IgD-negative memory B cell (primary cell): Measurements from ENCODE around the gene TIMELESS. TPM values are rescaled to one million over a fixed set of nuclear protein-coding genes. Genes with fewer than 3 reads are reported as not detected.

Experiments
- H3K27ac Mint-ChIP-seq, 3 donors: one replicate each; pipeline ENCODE4 v1.8.0; 2020 to 2022; ENCODE audit warnings: mild to moderate bottlenecking in 3 of 3, mixed read lengths in 3 of 3, moderate library complexity in 1 of 3
- H3K27me3 Mint-ChIP-seq: one replicate; pipeline ENCODE4 v1.8.0; 2021; ENCODE audit warnings: mixed read lengths
- H3K36me3 Mint-ChIP-seq: one replicate; pipeline ENCODE4 v1.8.0; 2020; ENCODE audit warnings: mild to moderate bottlenecking, mixed read lengths
- H3K4me1 Mint-ChIP-seq, 3 donors: one replicate each; pipeline ENCODE4 v1.8.0; 2020 to 2022; ENCODE audit warnings: mixed read lengths in 3 of 3, mild to moderate bottlenecking in 1 of 3
- H3K4me3 Mint-ChIP-seq, 4 donors: one replicate each; pipeline ENCODE4 v1.8.0; 2020 to 2022; ENCODE audit warnings: mild to moderate bottlenecking in 4 of 4, mixed read lengths in 4 of 4, moderate library complexity in 3 of 4
- H3K9me3 Mint-ChIP-seq, 3 donors: one replicate each; pipeline ENCODE4 v1.8.0; 2020 to 2021; ENCODE audit warnings: mixed read lengths in 3 of 3, mild to moderate bottlenecking in 1 of 3
- polyA plus RNA-seq: library from polyadenylated mRNA; unstranded; fragments of 300-500 nt; fragmentation: Illumina TruSeq; gene quantifications from one replicate; pipeline ENCODE4 v1.2.3, GENCODE V29; 2021

Gene TIMELESS
- polyA plus RNA-seq, 1 donor from 2014 or later: 14.3 TPM

DNA sequence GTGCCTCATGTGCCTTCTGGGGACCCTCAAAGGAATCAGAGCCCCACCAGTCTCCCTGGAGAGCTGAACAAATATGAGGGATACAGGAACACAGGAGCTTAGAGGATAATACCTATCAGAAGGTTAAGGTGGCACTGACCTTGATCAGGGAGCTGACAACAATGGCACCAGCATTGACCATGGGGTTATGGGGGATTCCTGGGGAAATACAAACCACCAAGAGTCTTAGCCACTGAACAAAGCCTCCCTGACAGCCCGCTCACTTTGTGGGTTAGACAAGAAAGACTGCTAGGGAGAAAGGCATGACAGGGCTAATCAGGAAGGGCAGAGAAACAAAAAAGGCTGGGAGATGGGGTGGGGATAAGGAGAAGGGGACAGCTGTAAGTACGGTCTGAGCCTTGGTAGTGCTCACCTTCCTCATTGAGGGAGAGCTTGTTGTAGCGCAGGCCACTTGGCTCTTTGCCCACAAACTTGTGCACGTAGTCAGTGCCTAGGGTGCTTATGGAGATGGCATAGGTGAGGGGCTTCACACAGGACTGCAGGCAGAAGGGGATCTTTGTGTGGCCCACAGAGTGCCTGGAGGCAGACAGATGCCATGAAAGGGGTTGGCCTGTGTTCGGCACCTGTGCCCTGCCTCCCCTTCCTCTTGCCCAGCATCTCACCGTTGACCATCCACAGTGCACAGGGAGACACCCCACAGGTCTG, 28.4 kb upstream of the TIMELESS start:
- H3K27ac Mint-ChIP-seq: no peak overlapping the region
- peaks cover 5% of the 10 kb centered on the region for H3K36me3 Mint-ChIP-seq
- no peaks in the 10 kb centered on the region for H3K27me3 Mint-ChIP-seq
- H3K4me3 Mint-ChIP-seq: no peak overlapping the region
- peaks cover 4 to 9% (median 5%) of the 10 kb centered on the region in 3 donors for H3K4me1 Mint-ChIP-seq
- H3K9me3 Mint-ChIP-seq: no peaks in the 10 kb centered on the region

DNA sequence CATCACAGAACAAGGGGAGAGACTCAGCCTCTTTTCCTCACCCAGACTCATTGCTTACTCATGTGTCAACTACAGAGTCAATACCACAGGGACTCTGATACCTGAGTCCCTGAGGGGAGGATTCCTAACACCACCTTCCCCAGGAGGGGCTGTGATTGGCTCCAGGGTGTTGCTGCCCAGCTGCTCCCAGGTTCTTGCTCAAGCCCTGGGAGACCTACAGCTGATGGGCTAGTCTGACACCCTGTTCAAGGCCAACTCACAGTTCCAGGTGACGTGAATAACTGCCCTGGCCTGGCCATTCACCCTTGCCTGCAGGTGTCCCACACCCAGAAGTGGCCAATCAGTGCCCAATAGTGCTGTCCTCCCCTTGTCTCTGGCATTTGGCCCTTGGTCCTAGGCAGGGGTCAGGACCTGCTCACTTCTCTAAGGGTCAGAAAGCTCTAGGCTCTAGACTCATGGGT, 27.8 kb upstream of the TIMELESS start:
- Mint-ChIP-seq H3K4me1 (peaks cover 4 to 9% (median 7%) of the 10 kb centered on the region in 3 donors), H3K9me3 (no peaks in the 10 kb centered on the region), H3K4me3 (no peak overlapping the region), H3K27me3 (no peaks in the 10 kb centered on the region), H3K27ac (peak overlapping the region in 1 of 3 donors; percentile 7), H3K36me3 (peaks cover 5% of the 10 kb centered on the region)

DNA sequence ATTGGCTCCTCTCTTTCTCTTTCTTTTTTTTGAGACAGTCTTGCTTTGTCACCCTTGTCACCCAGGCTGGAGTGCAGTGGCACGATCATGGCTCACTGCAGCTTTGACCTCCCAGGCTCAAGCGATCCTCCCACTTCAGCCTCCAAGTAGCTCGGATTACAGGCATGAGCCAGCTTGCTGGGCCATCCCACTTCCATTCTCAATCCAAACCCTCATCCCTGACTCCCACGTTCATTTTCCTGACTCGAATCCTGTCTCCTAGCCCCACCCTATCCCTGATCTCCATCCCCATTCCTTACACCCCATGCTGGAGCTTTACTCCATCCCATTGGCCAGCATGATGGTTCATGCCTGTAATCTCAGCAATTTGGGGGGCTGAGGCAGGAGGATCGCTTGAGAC, 26.9 kb upstream of the TIMELESS start:
- Mint-ChIP-seq H3K27me3 (no peaks in the 10 kb centered on the region), H3K4me3 (no peak overlapping the region), H3K4me1 (peaks cover 5 to 9% (median 8%) of the 10 kb centered on the region in 3 donors), H3K27ac (no peak overlapping the region), H3K36me3 (peaks cover 5% of the 10 kb centered on the region), H3K9me3 (no peaks in the 10 kb centered on the region)

DNA sequence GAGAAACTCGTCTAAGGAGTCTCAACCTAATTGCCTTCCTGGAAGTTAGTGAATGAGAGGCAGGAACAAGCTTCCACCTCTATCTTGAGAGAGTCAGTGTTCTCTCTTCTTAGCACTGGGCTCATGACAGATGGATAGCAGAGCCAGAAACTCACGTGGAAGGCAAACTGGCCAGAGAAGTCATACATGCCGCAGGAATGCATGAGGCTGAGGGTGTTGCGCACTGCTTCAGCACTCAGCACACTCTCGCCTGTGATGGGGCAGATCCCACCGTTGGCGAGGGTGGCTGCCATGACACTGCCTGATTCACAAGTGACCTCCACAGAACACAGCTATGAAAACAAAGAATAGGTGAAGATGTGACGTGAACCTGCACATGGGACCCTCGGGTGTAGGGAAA, 25.2 kb upstream of the TIMELESS start:
- peaks cover 5% of the 10 kb centered on the region for H3K36me3 Mint-ChIP-seq
- H3K4me1 Mint-ChIP-seq: peaks cover 8 to 13% (median 13%) of the 10 kb centered on the region in 3 donors

DNA sequence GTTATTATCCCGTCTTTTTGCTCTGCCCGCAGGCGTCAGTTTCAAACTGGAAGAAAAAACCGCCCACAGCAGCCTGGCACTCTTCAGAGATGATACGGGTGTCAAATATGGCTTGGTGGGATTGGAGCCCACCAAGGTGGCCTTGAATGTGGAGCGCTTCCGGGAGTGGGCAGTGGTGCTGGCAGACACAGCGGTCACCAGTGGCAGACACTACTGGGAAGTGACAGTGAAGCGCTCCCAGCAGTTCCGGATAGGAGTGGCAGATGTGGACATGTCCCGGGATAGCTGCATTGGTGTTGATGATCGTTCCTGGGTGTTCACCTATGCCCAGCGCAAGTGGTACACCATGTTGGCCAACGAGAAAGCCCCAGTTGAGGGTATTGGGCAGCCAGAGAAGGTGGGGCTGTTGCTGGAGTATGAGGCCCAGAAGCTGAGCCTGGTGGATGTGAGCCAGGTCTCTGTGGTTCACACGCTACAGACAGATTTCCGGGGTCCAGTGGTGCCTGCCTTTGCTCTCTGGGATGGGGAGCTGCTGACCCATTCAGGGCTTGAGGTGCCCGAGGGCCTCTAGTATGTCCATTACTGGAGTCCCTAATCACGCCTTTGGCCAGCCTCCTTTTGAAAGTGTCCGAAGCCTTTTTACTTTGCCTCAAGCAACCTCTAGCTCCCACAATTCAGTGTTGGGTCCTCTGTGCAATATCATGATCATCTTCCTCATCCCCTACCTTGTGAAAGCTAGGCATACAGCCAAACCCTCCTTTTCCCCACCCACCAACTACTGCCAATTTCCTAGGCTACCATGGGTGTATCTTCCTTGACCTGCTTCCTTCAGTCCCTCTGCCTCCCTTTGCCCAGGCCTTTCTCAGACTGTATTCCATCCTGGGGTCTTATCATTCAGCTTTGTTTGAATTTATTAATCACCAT, 20.0 kb upstream of the TIMELESS start:
- Mint-ChIP-seq H3K36me3 (no peaks in the 10 kb centered on the region), H3K4me3 (peak overlapping the region; percentile 96 to 99 (median 98)), H3K9me3 (no peaks in the 10 kb centered on the region), H3K27ac (peak overlapping the region; percentile 90 to 98 (median 96)), H3K4me1 (peaks cover 11 to 27% (median 23%) of the 10 kb centered on the region in 3 donors), H3K27me3 (no peaks in the 10 kb centered on the region)

More for the DNA sequence above, 25.2 kb upstream of the TIMELESS start:
- Mint-ChIP-seq H3K27me3 (no peaks in the 10 kb centered on the region), H3K9me3 (no peaks in the 10 kb centered on the region), H3K27ac (no peak overlapping the region), H3K4me3 (no peak overlapping the region)

DNA sequence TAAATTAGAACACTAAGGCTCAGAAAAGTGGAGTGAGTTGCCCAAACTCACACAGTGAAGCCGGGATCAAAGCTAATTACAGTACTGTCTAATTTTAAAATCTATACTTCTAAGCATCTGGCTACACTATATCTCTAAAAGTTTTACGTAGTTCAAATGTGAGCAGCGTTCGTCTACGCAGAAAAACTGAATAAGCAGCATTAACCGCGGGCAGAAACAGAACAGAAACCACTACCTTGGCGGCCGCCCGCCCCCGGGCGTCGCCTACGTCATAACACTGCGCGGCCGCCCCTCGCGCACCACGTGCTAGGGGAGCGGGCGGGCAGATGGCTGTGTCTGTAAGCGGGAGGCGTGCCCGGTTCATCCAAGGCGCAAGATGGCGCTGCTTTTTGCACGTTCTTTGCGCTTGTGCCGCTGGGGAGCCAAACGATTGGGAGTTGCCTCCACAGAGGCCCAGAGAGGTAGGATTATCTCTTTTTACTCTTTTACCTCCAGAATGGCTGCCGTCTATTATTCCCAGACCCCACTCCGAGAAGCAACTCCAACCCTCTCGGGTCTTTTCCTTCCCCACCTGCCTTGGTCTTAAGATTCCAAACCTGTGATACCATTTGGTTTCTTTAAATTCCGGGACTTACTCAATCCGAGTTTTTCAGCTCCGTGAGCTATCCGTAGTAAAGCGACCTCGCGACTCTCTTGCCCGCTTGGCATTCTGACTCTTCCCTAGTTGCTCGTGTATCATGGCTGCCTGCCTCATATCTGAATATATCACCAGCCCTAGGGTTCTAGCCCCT, 19.2 kb upstream of the TIMELESS start, which contains the start of gene SPRYD4:
Gene SPRYD4, plus strand, starts transcription at position 363 of the 791 bp plus-strand sequence. Its CDS starts 14 bp downstream, at position 377.
- H3K4me1 Mint-ChIP-seq: peaks cover 13 to 25% (median 23%) of the 10 kb centered on the region in 3 donors
- H3K36me3 Mint-ChIP-seq: no peaks in the 10 kb centered on the region

DNA sequence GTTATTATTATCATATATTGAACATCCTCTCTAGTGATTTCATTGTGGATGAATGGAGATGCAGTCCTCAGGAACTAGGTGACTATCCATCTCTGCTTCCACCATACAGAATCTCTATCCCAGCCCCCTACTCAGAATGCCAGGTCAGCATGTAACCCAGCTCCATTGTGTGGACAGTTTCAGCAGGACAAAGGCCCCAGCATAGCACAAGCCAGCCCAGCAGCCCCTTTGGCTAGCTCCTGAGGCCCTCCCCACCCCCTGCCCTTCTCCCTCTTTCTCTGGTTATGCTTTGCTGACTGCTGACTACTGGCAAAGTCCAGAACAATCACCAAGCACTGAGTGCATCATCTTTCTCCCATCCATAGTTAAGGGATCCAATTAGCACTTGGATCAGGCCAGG, 13.3 kb upstream of the TIMELESS start:
- Mint-ChIP-seq H3K4me3 (no peak overlapping the region), H3K36me3 (no peaks in the 10 kb centered on the region), H3K27ac (no peak overlapping the region), H3K9me3 (no peaks in the 10 kb centered on the region), H3K4me1 (peaks cover 10 to 17% (median 15%) of the 10 kb centered on the region in 3 donors), H3K27me3 (no peaks in the 10 kb centered on the region)

More for the DNA sequence above, 19.2 kb upstream of the TIMELESS start, which contains the start of gene SPRYD4:
- no peaks in the 10 kb centered on the region for H3K9me3 Mint-ChIP-seq
- no peaks in the 10 kb centered on the region for H3K27me3 Mint-ChIP-seq
- peak within 1 kb of the TSS; percentile 90 to 98 (median 96) for H3K27ac Mint-ChIP-seq
- peak within 1 kb of the TSS; percentile 96 to 99 (median 98) for H3K4me3 Mint-ChIP-seq

DNA sequence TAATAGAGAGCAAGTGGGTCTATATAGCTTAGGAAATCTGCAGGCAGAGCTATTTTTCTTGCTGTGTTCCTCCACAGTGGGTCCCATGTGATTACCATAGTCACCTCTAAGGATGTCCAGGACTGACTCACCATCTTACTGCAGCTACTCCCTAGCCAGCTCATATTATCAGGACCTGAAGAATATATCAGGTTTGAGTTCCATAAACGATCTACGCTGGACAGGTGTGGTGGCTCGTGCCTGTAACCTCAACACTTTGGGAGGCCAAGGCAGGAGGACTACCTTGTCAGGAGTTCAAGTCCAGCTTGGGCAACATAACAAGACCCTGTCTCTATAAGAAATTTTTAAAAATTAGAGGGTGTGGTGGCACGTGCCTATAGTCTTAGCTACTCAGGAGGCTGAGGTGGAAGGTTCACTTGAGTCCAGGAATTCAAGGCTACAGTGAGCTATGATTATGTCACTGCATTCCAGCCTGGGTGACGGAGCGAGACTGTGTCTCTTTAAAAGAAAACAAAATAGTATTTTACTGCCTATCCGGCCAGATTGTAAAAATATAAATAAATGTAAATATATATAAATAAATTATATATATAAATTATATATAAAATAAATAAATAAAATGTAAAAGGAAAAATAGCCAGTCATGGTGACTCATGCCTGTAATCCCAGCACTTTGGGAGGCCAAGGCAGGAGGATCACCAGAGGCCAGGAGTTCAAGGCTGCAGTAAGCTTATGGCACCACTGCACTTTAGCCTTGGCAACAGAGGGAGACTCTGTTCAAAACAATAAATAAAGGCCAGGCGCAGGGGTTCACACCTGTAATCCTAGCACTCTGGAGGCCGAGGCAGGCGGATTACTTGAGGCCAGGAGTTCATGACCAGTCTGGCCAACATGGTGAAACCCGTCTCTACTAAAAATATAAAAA, 12.3 kb upstream of the TIMELESS start:
- Mint-ChIP-seq H3K9me3 (no peaks in the 10 kb centered on the region), H3K4me3 (peak overlapping the region in 1 of 4 donors; percentile 59), H3K36me3 (no peaks in the 10 kb centered on the region), H3K27me3 (no peaks in the 10 kb centered on the region), H3K4me1 (peaks cover 10 to 17% (median 15%) of the 10 kb centered on the region in 3 donors), H3K27ac (peak overlapping the region in 1 of 3 donors; percentile 71)

DNA sequence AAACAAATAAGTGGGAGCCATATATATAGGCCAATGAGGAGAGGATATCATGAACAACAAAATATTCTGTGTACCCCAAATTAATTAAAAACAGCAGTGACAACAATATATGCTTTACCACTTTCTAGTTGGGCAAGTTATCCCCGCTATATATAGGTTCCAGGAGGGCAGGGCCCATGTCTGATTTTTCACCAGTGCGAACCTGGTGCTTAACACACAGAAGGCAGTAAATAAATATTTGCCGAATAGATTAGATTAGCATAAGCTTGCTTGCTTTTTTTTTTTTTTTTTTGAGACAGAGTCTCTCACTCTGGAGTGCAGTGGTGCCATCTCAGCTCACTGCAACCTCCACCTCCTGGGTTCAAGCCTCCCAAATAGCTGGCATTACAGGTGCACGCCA, 8.6 kb upstream of the TIMELESS start:
- H3K36me3 Mint-ChIP-seq: peaks cover 2% of the 10 kb centered on the region
- peaks cover 6 to 11% (median 9%) of the 10 kb centered on the region in 3 donors for H3K4me1 Mint-ChIP-seq
- H3K9me3 Mint-ChIP-seq: no peaks in the 10 kb centered on the region
- no peaks in the 10 kb centered on the region for H3K27me3 Mint-ChIP-seq
- no peak overlapping the region for H3K4me3 Mint-ChIP-seq
- no peak overlapping the region for H3K27ac Mint-ChIP-seq

DNA sequence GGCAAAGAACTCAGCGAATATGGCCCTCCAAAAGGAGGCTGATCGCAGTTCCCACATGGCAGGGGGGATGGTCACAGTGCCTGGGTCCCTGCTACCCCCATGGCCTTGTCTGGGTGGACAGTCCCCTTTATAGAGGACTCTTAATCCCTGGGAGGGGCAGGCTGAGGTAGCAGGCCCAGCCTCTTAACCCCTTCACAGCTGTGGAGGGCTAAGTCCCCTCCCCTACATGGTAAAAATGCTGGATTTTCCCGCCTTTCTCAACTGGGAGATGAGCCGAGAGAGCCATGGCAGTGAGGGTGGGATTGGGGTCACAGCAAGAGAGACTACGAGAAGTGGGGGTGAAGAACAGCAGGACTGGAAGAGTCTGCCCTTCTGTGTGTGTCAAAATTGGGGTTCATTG, 5.3 kb upstream of the TIMELESS start, which contains the start of gene MIP:
Gene MIP, minus strand, starts transcription at position 101 of the 400 bp plus-strand sequence. Its CDS starts 44 bp downstream, at position 57.
- H3K4me3 Mint-ChIP-seq: peak within 1 kb of the TSS in 1 of 4 donors; percentile 20
- peak within 1 kb of the TSS in 1 of 3 donors; percentile 6 for H3K27ac Mint-ChIP-seq
- H3K4me1 Mint-ChIP-seq: peaks cover 4 to 7% (median 5%) of the 10 kb centered on the region in 3 donors
- no peaks in the 10 kb centered on the region for H3K9me3 Mint-ChIP-seq
- H3K27me3 Mint-ChIP-seq: no peaks in the 10 kb centered on the region
- H3K36me3 Mint-ChIP-seq: peaks cover 2% of the 10 kb centered on the region

DNA sequence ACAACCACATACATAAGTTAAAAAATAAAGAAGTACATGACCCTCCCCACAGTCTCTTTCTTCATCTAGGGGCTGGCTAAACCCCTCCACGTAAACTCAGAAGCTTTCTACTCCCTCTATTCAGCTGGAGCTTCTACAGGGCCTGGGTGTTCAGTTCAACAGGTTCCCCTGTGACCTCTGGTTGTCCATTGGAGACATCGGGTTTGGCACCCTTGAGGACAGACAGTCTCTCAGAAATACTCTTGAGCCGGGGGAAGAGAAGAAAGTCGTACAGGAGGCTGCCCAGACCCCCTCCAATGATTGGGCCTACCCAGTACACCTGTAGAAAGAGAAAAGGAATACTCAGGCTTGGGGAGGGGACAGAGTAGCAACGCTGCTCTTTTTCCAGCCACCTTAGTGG, 1.9 kb upstream of the TIMELESS start:
- no peaks in the 10 kb centered on the region for H3K27me3 Mint-ChIP-seq
- H3K4me3 Mint-ChIP-seq: peak overlapping the region in 3 of 4 donors; percentile 61 to 67 (median 65)
- peaks cover 14 to 19% (median 15%) of the 10 kb centered on the region in 3 donors for H3K4me1 Mint-ChIP-seq
- H3K27ac Mint-ChIP-seq: no peak overlapping the region
- no peaks in the 10 kb centered on the region for H3K9me3 Mint-ChIP-seq
- peaks cover 2% of the 10 kb centered on the region for H3K36me3 Mint-ChIP-seq

DNA sequence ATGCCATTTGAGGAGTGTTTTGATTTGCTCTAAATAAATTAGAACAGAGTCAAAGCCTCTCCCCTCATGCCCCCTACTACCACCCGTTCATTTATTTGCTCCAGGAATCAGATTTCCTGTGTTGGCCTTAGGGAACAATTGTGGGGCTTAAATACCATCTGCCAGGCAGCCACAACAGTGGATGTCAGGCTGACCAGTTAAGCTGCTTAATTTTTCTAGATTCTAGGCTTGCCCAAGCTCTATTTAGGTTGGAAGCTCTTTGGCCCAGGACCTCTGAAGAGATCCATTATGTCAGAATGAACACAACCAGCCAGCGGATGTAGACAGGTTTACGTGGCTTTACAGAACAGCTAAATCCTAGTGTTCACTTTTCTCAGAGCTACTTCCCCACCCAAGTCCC, 1.0 kb upstream of the TIMELESS start:
- Mint-ChIP-seq H3K27ac (peak overlapping the region in 2 of 3 donors; percentile 69 to 94), H3K4me3 (peak overlapping the region in 2 of 4 donors; percentile 93 to 99), H3K36me3 (no peaks in the 10 kb centered on the region), H3K4me1 (peaks cover 14 to 19% (median 16%) of the 10 kb centered on the region in 3 donors), H3K27me3 (no peaks in the 10 kb centered on the region), H3K9me3 (no peaks in the 10 kb centered on the region)

DNA sequence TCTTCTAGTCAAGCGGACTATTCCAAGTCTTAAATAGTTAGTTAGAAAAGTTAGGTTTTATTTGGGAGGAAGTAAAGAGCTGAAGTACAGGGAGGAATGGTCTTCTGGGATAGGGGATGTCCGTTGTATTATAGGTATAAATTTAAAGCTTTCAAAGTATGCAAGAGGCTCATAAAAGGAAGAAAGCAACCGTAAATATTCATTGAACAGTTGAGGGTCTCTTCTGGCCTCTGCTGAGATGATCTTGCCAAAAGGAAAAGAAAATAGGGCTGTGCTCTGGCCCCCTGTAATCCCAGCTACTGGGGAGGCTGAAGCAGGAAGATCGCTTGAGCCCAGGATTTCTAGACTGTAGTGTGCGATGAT, 377 bp upstream of the TIMELESS start:
- no peaks in the 10 kb centered on the region for H3K27me3 Mint-ChIP-seq
- H3K9me3 Mint-ChIP-seq: no peaks in the 10 kb centered on the region
- peaks cover 17 to 22% (median 18%) of the 10 kb centered on the region in 3 donors for H3K4me1 Mint-ChIP-seq
- H3K4me3 Mint-ChIP-seq: peak overlapping the region; percentile 90 to 99 (median 94)
- peak overlapping the region; percentile 69 to 94 (median 94) for H3K27ac Mint-ChIP-seq
- H3K36me3 Mint-ChIP-seq: no peaks in the 10 kb centered on the region
